Measurements from ENCODE around the gene OTUD7B.

Gene OTUD7B

DNA sequence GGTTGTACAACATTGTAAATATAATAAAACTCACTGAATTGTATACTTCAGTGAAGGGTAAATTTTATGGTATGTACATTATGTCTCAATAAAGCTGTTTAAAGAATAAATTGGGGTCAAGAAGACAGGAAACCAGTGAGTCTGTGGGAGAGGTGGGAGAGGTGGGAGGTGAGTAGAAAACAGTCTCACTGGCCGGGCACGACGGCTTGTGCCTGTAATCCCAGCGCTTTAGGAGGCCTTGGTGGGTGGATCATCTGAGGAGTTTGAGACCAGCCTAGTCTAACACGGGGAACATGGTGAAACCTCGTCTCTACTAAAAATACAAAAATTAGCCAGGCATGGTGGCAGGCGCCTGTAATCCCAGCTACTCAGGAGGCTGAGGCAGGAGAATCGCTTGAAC, 78.1 kb downstream of the OTUD7B start:
- peaks cover under 1% of the 10 kb centered on the region; the same call in 1 of the 2 replicates for H3K36me3 ChIP-seq (replicated peaks)
- DNase-seq (ENCODE audit: low spot score in 2 of 2) = no peak
- in situ Hi-C loops (cut with MboI; ENCODE audit: low sequenced_read_pairs) = no loop called here

DNA sequence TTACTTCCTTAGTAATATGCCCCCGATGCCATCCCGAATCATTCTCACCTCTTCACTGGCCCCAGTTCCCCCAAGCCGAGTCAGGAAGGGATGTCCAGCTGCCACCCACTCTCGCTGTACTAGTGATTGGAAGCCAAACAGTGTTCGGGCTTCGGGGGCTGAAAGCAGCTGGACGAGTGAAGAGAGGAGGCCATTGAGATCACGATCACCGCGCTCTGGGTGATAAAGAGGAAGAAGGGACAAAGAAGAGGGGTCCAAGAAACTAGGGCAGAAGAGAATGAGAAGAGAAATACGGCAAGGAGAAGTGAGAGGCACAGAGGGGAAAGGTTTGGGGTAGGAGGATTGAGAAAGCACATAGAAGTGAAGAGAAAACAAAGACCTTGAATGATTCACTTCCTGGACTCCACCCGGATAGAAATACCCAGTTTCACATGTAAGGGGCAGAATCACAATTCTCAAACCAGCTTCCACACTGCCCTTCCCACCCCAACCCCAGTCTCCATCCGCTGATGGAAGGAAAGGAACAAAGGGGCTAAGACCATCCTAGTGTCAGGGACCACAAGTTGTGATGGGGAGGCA, 79.2 kb downstream of the OTUD7B start:
- DNase-seq (ENCODE audit: low spot score in 2 of 2) = no peak
- H3K4me3 ChIP-seq = no peak overlapping the region

More for the DNA sequence above, 78.1 kb downstream of the OTUD7B start:
- peaks cover 17% of the 10 kb centered on the region for H3K4me1 ChIP-seq
- H3K9me3 ChIP-seq = no peaks in the 10 kb centered on the region
- H3K4me3 ChIP-seq = no peak overlapping the region
- no peaks in the 10 kb centered on the region for H3K27me3 ChIP-seq (ENCODE audit: low read depth)

DNA sequence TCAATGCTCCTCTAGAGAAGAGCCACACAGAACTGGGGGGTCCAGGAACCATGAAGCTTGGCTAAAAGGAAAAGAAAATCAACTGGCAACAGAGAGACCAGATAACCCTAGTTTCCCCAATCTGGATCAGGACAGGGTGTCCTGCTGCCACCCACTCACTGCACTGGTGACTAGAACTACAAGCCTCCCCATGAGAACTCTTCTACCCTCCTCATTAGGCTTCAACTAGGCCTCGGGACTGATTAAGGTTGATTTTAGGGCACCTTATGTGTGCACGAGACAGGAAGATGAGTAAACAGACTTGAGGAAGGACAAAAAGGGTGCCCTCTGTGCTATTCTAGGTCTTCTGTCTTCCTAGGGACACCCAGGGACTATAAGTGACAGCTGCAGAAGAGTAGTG, 80.7 kb downstream of the OTUD7B start:
- DNase-seq (ENCODE audit: low spot score in 2 of 2) = no peak
- Histone ChIP-seq H3K9me3 (no peaks in the 10 kb centered on the region), H3K4me1 (peaks cover 9% of the 10 kb centered on the region), H3K36me3 (replicated peaks) (peaks cover 24% of the 10 kb centered on the region), H3K27me3 (ENCODE audit: low read depth) (no peaks in the 10 kb centered on the region), H3K4me3 (no peak overlapping the region)
- in situ Hi-C loops (cut with MboI; ENCODE audit: low sequenced_read_pairs) = no loop called here

More for the DNA sequence above, 79.2 kb downstream of the OTUD7B start:
- in situ Hi-C loops (cut with MboI; ENCODE audit: low sequenced_read_pairs) = no loop called here
- Histone ChIP-seq H3K36me3 (replicated peaks) (peaks cover 10% of the 10 kb centered on the region), H3K9me3 (no peaks in the 10 kb centered on the region), H3K4me1 (peaks cover 9% of the 10 kb centered on the region), H3K27me3 (ENCODE audit: low read depth) (no peaks in the 10 kb centered on the region)

DNA sequence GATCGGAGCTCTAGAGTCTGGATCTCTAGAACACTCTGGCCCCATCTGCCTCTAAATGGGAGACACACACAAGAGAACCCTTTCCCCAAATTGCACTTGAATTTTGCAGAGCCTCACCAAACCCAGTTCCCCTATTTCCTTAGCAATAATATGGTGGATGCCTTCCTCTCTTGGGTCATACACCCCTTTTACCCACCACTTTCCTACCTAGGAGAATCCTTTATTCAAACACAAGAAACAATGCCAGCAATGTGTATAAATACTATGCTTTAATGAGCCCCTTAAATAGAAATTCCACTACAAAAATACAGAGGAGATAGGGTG, 82.2 kb downstream of the OTUD7B start:
- Histone ChIP-seq H3K4me1 (peaks cover 9% of the 10 kb centered on the region), H3K4me3 (peak overlapping the region; percentile 93), H3K9me3 (no peaks in the 10 kb centered on the region), H3K36me3 (replicated peaks) (peaks cover 39% of the 10 kb centered on the region), H3K27me3 (ENCODE audit: low read depth) (no peaks in the 10 kb centered on the region)
- in situ Hi-C loops (cut with MboI; ENCODE audit: low sequenced_read_pairs) = no loop called here
- DNase-seq (ENCODE audit: low spot score in 2 of 2) = no peak

DNA sequence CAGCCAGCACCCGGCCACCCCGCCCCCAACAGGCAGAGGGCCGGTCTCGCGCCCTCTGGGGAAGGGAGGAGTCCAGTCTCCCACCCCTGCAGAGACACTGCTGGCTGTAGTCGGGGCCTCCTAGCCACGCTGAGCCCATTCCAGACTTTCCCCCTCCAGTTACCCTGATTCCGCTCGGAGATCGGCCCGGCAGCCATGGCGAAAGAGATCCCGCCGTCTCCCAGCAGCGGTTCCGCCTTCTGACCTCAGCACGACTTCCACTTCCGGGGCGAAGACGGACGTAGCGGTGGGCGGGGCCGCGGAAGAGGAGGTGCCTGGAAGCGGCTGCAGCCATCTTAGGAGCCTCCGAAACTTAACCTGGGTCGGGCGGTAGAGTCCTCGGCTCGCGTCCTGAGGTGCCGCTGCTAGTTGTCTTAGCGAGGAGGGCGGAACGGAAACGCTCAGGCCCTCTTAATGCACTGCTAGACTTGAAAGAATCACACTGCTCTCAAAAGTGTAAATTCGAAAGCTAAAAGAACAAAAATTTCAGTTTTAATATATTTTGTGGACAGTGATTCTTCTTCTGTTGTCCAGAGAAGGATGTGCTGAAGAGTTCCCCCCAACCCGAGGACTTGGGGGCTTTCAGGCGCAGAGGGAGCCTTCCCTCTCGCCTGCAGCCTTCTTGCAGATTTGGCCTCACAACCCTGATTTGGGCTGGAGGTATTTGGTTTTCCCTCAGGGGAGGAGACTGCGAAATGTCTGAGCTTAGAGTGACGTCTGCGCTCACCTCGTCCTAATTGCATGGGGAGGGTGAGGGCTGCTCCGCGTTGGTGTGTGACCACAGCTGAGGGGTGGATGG, 82.7 kb downstream of the OTUD7B start, which contains the start of gene SF3B4:
Gene SF3B4, minus strand, starts transcription at position 241 of the 838 bp plus-strand sequence. Its CDS starts 44 bp downstream, at position 197.
- no peaks in the 10 kb centered on the region for H3K9me3 ChIP-seq
- in situ Hi-C loops (cut with MboI; ENCODE audit: low sequenced_read_pairs) = no loop called here
- peak; percentile 91 to 96 for DNase-seq (ENCODE audit: low spot score in 2 of 2)
- H3K4me1 ChIP-seq = peaks cover 9% of the 10 kb centered on the region
- peaks cover 45% of the 10 kb centered on the region for H3K36me3 ChIP-seq (replicated peaks)
- H3K4me3 ChIP-seq = peak within 1 kb of the TSS; percentile 93
- no peaks in the 10 kb centered on the region for H3K27me3 ChIP-seq (ENCODE audit: low read depth)

DNA sequence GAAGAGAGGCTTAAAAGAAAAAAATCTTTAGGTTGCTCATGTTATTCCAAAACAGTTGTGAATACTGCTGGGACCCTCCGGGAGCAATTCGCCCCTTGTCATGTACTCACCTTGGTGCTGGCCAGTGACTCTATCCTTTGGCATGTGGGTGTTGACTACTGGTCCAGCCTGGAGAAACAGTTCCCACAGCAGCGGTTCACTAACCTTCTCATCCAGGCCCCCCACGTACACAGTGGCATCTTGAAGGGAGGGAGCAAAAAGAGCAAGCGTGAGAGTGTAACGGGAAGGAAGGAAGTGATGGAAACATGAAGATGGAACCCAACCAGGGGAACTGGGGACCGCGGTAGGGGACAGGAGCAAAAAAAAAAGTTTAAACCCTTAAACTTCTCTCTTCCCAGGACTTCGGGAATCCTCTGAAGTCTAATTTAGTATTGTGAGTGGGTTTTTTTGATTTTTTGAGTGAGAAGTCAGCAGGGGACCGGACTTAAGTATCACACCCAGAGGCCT, 83.4 kb downstream of the OTUD7B start:
- in situ Hi-C loops (cut with MboI; ENCODE audit: low sequenced_read_pairs) = no loop called here
- Histone ChIP-seq H3K4me3 (peak overlapping the region; percentile 93), H3K9me3 (no peaks in the 10 kb centered on the region), H3K36me3 (replicated peaks) (peaks cover 50% of the 10 kb centered on the region), H3K4me1 (peaks cover 9% of the 10 kb centered on the region), H3K27me3 (ENCODE audit: low read depth) (no peaks in the 10 kb centered on the region)
- no peak for DNase-seq (ENCODE audit: low spot score in 2 of 2)

DNA sequence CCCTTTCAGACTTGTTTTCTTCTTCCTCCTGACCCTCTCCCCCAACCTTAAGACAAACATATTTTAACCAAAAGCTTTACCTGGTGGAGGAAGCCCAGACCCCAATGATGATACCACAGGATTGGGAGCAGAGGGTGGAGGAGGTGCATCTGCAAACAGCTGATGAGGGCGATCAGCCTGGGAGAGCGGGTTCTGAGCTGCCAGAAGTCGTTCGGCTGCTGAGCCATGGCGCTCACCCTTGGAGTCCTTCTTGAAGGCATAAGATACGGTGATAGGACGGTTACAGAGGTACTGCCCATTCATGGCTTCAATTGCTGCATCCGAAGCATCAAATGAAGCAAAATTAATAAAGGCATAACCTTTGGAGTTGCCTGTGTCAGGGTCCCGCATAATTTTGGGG, 84.2 kb downstream of the OTUD7B start:
- Histone ChIP-seq H3K36me3 (replicated peaks) (peaks cover 54% of the 10 kb centered on the region), H3K27me3 (ENCODE audit: low read depth) (no peaks in the 10 kb centered on the region), H3K9me3 (no peaks in the 10 kb centered on the region), H3K4me1 (peaks cover 9% of the 10 kb centered on the region), H3K4me3 (peak overlapping the region; percentile 93; the same call in 1 of the 2 replicates)
- no peak for DNase-seq (ENCODE audit: low spot score in 2 of 2)
- in situ Hi-C loops (cut with MboI; ENCODE audit: low sequenced_read_pairs) = no loop called here

DNA sequence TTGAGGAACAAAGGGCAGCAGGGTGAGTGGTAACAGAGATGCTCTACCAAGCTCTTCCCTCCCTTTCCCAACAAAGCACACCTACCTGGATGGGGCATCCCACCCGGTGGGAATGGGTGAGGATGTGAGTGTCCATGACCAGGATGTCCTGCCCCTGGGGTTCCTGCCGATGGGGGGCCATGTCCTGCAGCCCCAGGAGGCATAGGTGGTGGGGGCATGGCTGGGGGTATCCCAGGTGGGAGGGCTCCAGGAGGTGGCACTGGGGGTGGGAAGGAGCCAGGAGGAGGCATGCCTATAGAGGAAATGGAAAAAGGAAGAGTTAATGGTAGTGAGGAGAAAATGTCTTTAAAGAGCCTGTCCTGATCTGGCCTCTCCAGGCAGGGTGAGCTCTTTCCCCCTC, 84.8 kb downstream of the OTUD7B start:
- Histone ChIP-seq H3K36me3 (replicated peaks) (peaks cover 54% of the 10 kb centered on the region), H3K9me3 (no peaks in the 10 kb centered on the region), H3K4me3 (no peak overlapping the region), H3K4me1 (peaks cover 9% of the 10 kb centered on the region), H3K27me3 (ENCODE audit: low read depth) (no peaks in the 10 kb centered on the region)
- DNase-seq (ENCODE audit: low spot score in 2 of 2) = no peak
- in situ Hi-C loops (cut with MboI; ENCODE audit: low sequenced_read_pairs) = no loop called here

DNA sequence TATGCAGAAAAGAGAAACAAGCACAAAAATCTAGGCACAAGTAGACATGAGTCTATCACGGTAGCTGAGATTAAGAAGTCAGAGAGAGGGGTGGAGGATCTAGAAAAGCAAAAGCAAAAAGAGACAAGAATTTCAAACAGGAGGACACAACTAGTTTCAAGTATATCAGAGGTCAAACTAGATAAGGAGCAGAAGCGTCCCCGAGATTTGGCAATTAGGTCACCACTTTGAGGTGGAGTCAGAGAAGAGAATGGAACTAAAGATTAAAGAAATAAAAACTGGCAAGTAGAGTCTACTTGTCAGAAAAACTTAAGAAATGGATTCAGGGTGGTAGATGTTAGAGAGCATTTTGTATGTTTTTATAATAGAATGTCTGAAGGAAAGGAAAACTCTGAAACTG, 85.2 kb downstream of the OTUD7B start:
- H3K4me3 ChIP-seq = no peak overlapping the region
- H3K36me3 ChIP-seq (replicated peaks) = peaks cover 54% of the 10 kb centered on the region
- in situ Hi-C loops (cut with MboI; ENCODE audit: low sequenced_read_pairs) = no loop called here

DNA sequence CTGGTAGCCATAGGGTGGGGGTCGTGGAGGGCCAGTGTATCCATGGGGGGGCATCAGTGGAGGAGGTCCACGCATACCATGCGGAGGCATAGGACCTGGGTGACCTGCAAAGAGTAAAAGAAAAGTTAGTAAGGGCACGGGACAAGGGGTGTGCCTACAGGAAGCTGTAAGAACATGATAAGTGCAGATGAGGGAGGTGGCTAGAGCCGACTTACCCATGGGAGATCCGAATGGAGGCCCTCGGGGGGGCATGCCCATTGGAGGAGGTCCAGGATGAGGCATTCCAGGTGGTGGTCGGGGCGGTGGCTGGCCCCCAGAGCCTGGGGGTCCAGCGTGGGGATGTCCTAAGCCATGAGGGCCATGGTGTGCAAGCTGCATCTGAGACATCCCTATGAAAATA, 86.9 kb downstream of the OTUD7B start:
- Histone ChIP-seq H3K4me3 (no peak overlapping the region), H3K9me3 (no peaks in the 10 kb centered on the region), H3K27me3 (ENCODE audit: low read depth) (no peaks in the 10 kb centered on the region), H3K4me1 (peaks cover 8% of the 10 kb centered on the region), H3K36me3 (replicated peaks) (peaks cover 54% of the 10 kb centered on the region)
- in situ Hi-C loops (cut with MboI; ENCODE audit: low sequenced_read_pairs) = loop anchor here (25.0 kb wide), 1 partner anchor 239 kb away; no protein-coding TSS in a partner anchor
- DNase-seq (ENCODE audit: low spot score in 2 of 2) = no peak

More for the DNA sequence above, 85.2 kb downstream of the OTUD7B start:
- H3K27me3 ChIP-seq (ENCODE audit: low read depth) = no peaks in the 10 kb centered on the region
- peaks cover 9% of the 10 kb centered on the region for H3K4me1 ChIP-seq
- H3K9me3 ChIP-seq = no peaks in the 10 kb centered on the region
- DNase-seq (ENCODE audit: low spot score in 2 of 2) = no peak

DNA sequence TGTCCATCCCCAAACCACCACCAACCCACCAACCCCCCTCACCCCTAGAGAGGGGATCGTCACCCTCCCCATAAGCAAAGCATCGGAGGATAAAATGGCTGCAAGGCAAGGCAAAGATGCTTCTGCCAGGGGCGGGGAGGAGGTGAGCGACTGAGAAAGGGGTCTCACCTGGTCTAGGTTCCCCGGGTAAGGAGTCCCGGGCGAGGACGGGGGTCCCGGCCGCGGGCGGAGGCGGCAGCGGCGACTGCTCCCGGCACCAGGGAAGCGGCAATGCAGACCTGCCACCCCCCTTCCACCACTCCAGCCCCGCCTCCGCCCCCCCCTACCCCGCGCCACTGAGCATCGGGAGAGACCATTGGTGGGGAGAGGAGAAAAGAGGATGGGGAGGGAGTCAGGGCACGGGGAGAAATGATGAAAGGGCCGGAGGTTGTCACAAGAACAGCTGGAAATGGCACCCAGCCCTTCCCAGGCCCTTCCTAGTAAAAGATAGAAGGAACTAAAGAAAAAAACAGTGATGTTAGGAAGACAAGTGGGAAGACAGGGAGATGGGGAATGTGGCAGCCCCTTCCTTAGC, 92.9 kb downstream of the OTUD7B start, which contains the start of gene SV2A:
Gene SV2A, minus strand, starts transcription at position 274 of the 574 bp plus-strand sequence. CDS start 4,004 bp downstream, outside the sequence.
- H3K36me3 ChIP-seq (replicated peaks) = peaks cover 8% of the 10 kb centered on the region
- no peaks in the 10 kb centered on the region for H3K4me1 ChIP-seq
- H3K27me3 ChIP-seq (ENCODE audit: low read depth) = no peaks in the 10 kb centered on the region
- no peak for DNase-seq (ENCODE audit: low spot score in 2 of 2)
- no peaks in the 10 kb centered on the region for H3K9me3 ChIP-seq
- no peak within 1 kb of the TSS for H3K4me3 ChIP-seq
- in situ Hi-C loops (cut with MboI; ENCODE audit: low sequenced_read_pairs) = loop anchor here (25.0 kb wide), 1 partner anchor 245 kb away; no protein-coding TSS in a partner anchor

DNA sequence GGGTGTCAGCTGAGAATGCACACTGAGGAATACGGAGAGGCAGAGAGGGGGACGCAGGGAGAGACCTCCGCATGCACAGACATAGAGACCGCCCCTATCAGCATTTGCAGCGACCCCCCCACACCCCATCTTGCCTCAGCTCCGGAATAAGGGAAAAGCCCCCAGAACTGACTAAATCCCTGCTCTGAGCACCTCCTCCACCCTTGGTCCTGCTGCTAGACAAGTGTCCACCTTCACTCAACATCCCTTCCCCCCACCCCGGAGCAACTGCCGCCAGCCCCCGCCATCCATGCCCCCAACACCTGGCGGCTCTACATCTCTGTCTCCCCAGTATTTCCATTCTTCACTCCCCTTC, 93.7 kb downstream of the OTUD7B start:
- Histone ChIP-seq H3K27me3 (ENCODE audit: low read depth) (no peaks in the 10 kb centered on the region), H3K36me3 (replicated peaks) (peaks cover 3% of the 10 kb centered on the region), H3K4me1 (no peaks in the 10 kb centered on the region), H3K9me3 (no peaks in the 10 kb centered on the region), H3K4me3 (no peak overlapping the region)
- DNase-seq (ENCODE audit: low spot score in 2 of 2) = no peak
- in situ Hi-C loops (cut with MboI; ENCODE audit: low sequenced_read_pairs) = loop anchor here (25.0 kb wide), 1 partner anchor 245 kb away; no protein-coding TSS in a partner anchor

DNA sequence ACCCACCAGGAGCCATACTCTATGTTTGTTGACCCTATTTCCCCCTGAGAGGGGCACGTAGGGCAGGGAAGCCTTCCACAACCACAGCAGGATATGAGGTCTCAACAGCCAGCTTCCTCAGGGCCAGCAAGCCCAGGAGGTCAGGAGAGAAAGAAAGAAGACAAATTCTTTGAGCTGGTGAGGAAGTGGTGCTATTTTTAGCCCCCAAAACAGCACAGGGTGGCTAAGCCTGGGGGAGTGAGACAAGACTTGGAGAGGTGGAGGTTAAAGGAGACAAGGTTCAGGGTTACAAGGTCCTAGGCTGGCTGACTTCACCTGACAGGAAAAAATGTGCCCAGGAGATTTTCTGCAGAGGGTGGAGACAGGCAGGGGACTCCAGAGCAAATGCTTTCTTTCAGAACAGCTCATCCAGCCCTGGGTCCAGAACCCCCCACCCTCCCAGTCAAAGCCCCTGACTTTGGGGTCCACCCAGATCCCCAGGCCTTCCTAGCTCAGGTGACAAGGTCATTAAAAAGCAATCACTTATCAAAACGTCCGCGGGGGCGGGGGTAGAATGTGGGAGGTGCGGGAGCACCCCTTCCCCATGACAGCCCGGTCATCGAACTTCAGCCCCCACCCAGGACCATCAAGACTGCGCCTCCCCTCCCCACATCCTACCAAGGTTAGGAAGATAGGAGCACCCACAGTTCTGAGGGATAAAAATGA, 94.2 kb downstream of the OTUD7B start:
- no peaks in the 10 kb centered on the region for H3K9me3 ChIP-seq
- in situ Hi-C loops (cut with MboI; ENCODE audit: low sequenced_read_pairs) = loop anchor here (25.0 kb wide), 1 partner anchor 246 kb away; no protein-coding TSS in a partner anchor
- no peak for DNase-seq (ENCODE audit: low spot score in 2 of 2)
- no peak overlapping the region for H3K4me3 ChIP-seq
- H3K27me3 ChIP-seq (ENCODE audit: low read depth) = no peaks in the 10 kb centered on the region
- no peaks in the 10 kb centered on the region; the same call in 1 of the 2 replicates for H3K36me3 ChIP-seq (replicated peaks)
- H3K4me1 ChIP-seq = no peaks in the 10 kb centered on the region

Data from HAP-1 (cell line).